Tibial nerve (tissue), 3 donors: Measurements from ENCODE around the gene KRTAP2-4.
"Not testable (repeated sequence)": the region's sequence is repeated elsewhere in the genome, so short reads cannot be mapped to it uniquely, and the experiment has no call there.

ENCODE experiments used
- CTCF ChIP-seq, 5 experiments: fragments of 200-600 bp in 3 of 5; fragments of 450-650 bp in 2 of 5; sonication (generic) in 3 of 5; IDR thresholded peaks; one replicate each; pipeline ENCODE4 v1.5.1; 2016 to 2019; ENCODE audit warnings: antibody characterized with exemption in 5 of 5, mild to moderate bottlenecking in 3 of 5, moderate library complexity in 2 of 5
- POLR2A ChIP-seq, 2 donors: fragments of 450-650 bp; IDR thresholded peaks; one replicate each; pipeline ENCODE4 v1.6.1; 2017; ENCODE audit warnings: antibody characterized with exemption in 2 of 2, mild to moderate bottlenecking in 2 of 2, moderate library complexity in 2 of 2

- not testable (repeated sequence) for TF ChIP-seq CTCF, POLR2A (IDR thresholded peaks at IDR 0.05)
These were observed 11.1 kb downstream of the KRTAP2-4 start for GRCh38 chr17:41054556-41054955.
